Measurements from ENCODE around the gene CA11. TPM values are rescaled to one million over a fixed set of nuclear protein-coding genes. Genes with fewer than 3 reads are reported as not detected.
A peak's percentile ranks its signal among the peaks of the same experiment; 100 is the strongest.
"Not testable (repeated sequence)": the region's sequence is repeated elsewhere in the genome, so short reads cannot be mapped to it uniquely, and the experiment has no call there.

CA11 gene
- 1 to 10 TPM; 3.8 to 7.5 (median 5.7) TPM for polyA plus RNA-seq (ENCODE audit: insufficient read depth in 1 of 5, insufficient read length in 5 of 5, low replicate concordance in 1 of 5)
- long read RNA-seq, donor 1, partial matches to known transcripts, result 0 of 3 reads
- long read RNA-seq, donor 1, other reads (novel, unspliced or antisense), result 0 of 3 reads
- long read RNA-seq, donor 2, partial matches to known transcripts, result 0 of 2 reads
- long read RNA-seq, donor 2, other reads (novel, unspliced or antisense), result 0 of 2 reads
- long read RNA-seq, donor 3, partial matches to known transcripts, result 0 of 1 reads
- long read RNA-seq, donor 3, other reads (novel, unspliced or antisense), result 0 of 1 reads
- long read RNA-seq, donor 4, partial matches to known transcripts, result 0 of 2 reads
- long read RNA-seq, donor 4, other reads (novel, unspliced or antisense), result 0 of 2 reads
- long read RNA-seq, donor 5, partial matches to known transcripts, result 0 of 4 reads
- long read RNA-seq, donor 5, other reads (novel, unspliced or antisense), result 0 of 4 reads
- long read RNA-seq, donor 6, partial matches to known transcripts, result 0 of 2 reads
- long read RNA-seq, donor 6, other reads (novel, unspliced or antisense), result 0 of 2 reads
- long read RNA-seq, donor 7, result 0 reads
- long read RNA-seq, donor 8, partial matches to known transcripts, result 0 of 3 reads
- long read RNA-seq, donor 8, other reads (novel, unspliced or antisense), result 0 of 3 reads

DNA sequence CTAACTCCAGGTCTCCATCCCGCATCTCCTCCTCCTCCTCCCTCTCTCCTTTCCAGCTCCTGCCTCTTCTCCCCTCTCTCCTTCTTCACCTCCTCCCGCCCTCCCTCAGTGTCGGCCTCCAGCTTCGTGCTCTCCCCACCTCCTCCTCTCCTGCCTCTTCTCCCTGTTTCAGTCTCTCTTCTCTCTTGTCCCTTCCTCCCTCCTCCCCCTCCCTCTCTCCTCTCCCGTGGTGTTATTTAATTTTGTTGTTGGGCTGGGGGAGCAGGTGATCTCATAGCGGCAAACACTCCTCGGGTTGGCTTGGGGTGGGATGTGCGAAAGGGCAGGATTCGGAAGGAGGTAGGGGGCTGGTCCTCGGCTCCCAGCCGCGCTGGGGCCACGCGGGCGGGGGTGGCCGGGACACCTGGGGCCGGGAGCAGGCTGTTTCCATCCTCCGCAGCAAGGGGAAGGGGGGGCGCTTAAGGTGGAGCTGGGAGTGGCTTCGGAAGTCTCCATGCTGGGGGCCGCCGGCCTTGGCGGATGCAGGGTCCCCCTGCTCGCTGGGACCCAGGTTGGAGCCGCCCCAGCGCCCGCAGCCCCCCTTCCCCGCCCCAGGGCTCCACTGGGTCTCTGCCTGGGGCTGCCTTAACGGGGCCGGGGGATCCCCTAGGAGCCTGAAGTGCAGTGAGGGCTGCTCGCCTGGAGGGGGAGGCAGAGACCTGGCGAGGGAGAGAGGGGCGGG lies at the start of gene CA11:
CA11 (minus strand) TSS at position 187 of the 721 bp plus-strand sequence. CDS start 555 bp downstream, outside the sequence.
- DNase-seq, result peak; percentile 83 to 86

- not testable (repeated sequence) for DNase-seq
Observed at GRCh38 chr19:48693629-48694028, 47.6 kb upstream of the CA11 start.

DNA sequence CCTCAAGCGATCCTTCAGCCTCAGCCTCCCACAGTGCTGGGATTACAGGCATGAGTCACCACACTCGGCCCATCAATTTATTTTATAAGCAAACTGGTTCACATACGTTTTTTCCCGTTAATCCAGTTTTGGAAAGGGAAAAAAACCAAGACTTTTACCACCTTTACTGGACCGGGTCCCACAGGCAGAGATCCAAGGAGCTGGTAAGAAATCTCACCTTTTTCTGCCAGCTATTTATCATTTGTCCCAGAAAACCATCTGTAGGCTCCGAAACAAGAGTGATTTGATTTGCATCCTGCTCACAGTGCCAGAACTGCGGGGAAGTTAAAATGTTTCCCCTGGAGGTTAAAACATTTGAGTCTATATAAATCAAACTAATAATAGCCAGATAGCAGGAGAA lies 43.5 kb upstream of the CA11 start:
- no peak for DNase-seq

- no peak for DNase-seq
Observed at GRCh38 chr19:48687776-48688175, 41.8 kb upstream of the CA11 start.

- DNase-seq, result not testable (repeated sequence)
Observed at GRCh38 chr19:48686637-48687036, 40.6 kb upstream of the CA11 start.

GRCh38 chr19:48686088-48686487 lies 40.1 kb upstream of the CA11 start:
- DNase-seq, result no peak

DNA sequence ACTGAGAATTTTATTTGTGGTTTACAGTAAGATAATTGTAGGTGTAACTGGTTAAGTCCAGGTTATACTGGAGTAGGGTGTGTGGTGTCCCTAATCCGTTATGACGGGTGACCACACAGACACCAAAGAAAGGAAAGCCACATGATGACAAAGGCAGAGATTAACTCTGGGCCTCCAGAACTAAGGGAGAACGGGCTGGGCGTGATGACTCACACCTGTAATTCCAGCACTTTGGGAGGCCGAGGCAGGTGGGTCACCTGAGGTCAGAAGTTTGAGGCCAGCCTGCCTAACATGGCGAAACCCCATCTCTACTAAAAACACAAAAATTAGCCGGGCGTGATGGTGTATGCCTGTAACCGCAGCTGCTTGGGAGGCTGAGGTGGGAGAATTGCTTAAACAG lies 39.6 kb upstream of the CA11 start:
- DNase-seq, result no peak

GRCh38 chr19:48683349-48683748 lies 37.4 kb upstream of the CA11 start:
- DNase-seq, result peak; percentile 48 to 61

DNA sequence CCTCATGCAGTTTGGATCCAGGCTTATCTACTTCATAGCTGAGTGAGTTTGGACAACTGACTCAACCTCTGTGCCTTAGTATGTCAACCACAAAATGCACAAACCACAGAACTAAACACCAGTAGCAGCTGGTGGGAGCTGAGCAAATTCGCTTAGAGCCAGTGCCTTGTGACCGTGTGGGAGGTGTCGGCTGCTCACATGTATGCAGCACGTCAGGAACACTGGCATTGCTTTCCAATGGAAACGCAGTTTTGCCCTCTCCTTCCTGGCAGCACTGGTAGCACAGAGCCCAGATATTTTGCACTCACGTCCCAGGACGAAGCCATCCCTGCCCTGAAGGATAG lies 35.1 kb upstream of the CA11 start:
- no peak for DNase-seq

DNA sequence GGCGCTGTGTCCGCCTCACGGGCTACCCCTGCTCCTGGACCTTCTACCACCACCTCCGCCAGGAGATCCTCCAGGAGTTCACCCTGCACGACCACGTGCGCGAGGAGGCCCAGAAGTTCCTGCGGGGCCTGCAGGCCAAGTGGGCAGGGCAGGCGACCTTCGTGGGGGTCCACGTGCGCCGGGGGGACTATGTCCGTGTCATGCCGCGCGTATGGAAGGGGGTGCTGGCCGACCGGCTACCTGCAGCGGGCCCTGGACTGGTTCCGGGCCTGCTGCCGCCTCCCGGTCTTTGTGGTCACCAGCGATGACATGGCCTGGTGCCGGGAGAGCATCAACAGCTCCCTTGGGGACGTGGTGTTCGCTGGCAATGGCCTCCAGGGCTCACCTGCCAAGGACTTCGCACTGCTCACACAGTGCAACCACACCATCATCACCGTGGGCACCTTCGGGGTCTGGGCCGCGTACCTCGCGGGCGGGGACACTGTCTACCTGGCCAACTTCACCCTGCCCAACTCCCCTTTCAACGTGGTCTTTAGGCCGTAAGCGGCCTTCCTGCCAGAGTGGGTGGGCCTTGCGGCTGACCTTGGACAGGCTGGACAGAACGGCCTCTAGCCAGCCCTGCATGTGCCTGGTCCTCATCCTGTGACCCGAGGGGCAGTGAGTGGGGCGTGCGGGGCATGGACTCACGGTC lies 34.6 kb upstream of the CA11 start:
- DNase-seq, result no peak

- not testable (repeated sequence) for DNase-seq
Observed at GRCh38 chr19:48680006-48680405, 34.0 kb upstream of the CA11 start.

DNA sequence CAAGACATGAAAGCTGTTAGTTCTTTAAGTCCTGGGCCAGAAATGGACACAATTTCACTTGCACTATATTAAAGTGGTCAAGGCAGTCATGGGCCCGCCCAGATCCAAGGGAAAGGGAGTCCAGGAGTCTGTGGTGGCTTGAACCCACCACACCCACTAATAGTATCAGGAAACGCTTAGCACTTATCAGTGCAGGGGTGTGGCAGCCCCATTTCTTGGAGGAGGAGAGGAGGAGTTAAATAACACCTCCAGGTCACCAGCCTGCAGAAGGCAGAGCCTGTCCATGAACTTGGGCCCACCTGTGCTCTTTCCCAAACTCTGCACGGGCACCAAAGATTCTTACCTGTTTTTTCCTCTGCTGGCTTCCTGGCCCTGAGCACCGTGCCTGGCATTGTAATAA lies 32.2 kb upstream of the CA11 start:
- DNase-seq, result no peak

DNA sequence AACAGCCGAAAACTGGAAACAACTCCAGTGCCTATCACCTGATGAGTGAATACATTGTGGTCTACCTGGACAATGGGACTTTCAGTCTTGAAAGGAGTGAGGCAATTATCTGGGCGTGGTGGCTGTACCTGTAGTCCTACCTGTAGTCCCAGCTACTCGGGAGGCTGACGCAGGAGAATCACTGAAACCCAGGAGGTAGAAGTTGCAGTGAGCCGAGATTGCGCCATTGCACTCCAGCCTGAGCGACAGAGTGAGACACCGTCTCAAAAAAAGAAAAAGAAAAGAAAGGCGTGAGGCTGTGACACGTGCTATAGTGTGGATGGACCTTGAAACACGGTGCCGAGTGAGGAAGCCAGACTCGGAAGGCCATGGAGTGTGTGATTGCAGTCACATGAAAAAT lies 30.9 kb upstream of the CA11 start:
- no peak for DNase-seq

GRCh38 chr19:48676487-48676886 lies 30.5 kb upstream of the CA11 start:
- no peak for DNase-seq

DNA sequence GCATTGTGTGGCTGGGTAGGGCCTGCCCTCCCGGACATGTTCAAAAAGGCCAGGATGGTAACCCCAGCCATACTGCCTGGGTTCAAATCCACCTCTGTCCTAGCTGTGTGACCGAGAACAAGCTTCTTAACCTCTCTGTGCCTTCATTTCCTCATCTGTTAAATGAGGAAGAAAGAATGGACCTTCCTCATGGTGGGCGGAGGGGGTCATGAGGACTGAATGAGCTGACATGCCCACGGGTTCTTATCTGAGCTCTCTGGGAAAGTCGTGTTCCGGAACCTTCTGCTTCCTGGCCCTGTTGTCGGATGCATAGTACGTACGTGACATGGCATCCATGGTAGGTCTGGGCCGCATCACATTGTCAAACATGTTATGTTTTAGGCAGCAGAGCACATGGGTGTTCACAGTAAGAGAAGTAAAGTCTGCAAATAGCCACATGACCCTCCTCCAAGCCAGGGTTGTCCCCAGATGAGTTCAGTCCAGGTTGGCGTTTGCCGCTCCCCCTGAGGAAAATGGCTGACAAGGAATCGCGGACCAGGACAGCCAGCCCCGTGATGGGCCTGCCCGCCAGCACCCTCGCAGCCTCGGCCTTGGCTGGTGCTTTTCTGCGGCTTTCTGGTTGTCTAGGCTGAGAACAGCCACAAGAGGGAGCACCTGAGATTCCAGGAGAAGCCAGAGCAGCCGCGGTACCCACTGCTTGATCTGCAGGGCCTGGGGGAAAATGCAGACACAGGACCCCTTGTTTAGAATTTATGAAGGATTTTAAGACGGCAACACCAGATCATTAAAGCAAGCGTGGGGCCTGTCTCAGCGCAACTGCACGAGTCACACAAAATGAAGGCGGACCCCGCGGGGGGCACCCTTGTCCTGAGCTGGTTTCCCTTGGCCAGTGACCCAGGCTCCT lies 29.2 kb upstream of the CA11 start:
- DNase-seq, result peak; percentile 61 to 74

DNA sequence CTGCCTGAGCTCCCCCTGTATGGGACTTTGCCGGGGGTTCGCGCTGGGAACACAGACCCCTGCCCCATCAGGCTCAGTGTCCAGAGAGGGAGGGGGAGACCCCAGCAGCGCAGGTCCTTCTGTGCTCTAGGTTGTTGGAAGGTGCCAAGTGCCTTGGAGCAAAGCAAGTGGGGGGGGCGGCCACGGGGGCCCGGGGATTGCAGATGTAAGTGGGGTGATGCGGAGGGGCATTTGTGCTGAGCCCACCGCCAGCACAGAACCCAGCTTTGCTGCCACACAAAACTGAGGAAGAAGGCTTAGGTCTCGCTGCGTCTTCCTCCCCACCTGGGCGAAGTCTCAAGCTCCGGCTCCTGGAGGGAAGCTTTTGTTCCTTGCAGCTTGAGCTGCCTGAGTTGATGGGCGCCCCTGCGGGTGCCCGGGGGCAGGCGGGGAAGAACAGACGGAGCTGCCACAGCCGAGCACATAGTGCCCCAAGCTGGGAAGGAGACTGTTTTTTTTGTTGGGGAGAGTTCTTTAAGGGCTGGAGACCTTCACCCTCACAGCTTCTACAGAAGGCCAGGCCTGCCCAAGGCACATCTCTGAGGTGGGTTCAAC lies 28.3 kb upstream of the CA11 start:
- no peak for DNase-seq

GRCh38 chr19:48673436-48674100 lies 27.6 kb upstream of the CA11 start:
- DNase-seq, result no peak

DNA sequence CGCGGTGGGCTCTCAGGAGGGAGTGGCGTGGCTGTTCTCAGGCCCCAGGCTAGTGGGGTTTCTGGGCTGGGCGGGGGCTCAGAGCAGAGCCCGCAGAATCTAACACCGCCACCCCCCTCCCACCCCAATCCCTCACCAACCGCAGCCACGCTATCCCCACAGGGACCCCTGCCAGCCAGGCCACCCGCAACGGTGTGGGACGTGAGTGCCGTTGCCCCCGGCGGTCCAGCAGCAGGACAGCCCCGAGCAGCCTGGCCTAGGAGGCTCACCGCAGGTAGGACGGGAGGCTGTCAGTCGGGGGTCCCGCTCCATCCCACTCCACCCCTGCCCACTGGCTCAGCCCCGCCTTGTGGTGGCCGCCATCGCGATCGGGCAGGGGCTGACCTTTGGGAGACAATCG lies 27.0 kb upstream of the CA11 start, which contains the start of gene NTN5:
NTN5 (minus strand) TSS at position 24 of the 400 bp plus-strand sequence. CDS start 2,031 bp downstream, outside the sequence.
- no peak for DNase-seq

DNA sequence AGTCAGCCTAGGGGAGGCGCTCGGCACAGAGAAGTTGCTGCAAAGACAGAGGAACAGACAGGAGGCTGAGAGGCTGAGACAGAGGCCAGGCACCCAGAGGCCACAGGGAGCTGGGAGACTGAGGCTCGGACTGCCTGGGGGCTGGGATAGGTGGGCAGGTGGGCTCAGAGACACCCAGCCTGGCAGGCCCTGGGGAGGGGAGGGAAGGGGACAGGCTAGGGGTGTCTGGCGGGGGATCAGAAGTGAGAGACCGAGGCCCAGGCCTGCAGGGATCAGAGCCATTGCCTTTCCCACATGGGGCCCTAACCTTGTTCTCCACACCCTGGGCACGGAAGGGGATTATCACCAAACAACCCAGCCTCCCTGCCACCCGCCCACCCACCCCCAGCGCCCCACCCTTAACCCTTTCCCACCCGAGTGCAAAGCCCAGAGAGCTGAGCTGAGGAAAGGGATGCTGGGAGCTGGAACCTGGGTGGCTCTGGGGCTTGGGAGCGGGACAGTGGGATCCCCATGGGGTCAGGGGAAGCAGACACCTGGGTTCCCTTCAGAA lies 25.5 kb upstream of the CA11 start:
- no peak for DNase-seq
